SIG-M5 (cell line): ENCODE measurements around the gene GCNT2.
"Not testable (repeated sequence)": the region's sequence is repeated elsewhere in the genome, so short reads cannot be mapped to it uniquely, and the experiment has no call there.

Source experiments
- DNase-seq: peaks from one replicate; lab custom pipeline; 2025; lab: John Stamatoyannopoulos, UW

GCNT2 gene

GRCh38 chr6:10514049-10514780, 6.9 kb upstream of the GCNT2 start:
- no peak for DNase-seq

- DNase-seq, result no peak
Observed at GRCh38 chr6:10516953-10517352, 4.2 kb upstream of the GCNT2 start.

- DNase-seq, result no peak
Observed at GRCh38 chr6:10518557-10519407, 2.4 kb upstream of the GCNT2 start.

- not testable (repeated sequence) for DNase-seq
Observed at GRCh38 chr6:10519408-10519697, 1.8 kb upstream of the GCNT2 start.

- no peak for DNase-seq
Observed at GRCh38 chr6:10520468-10520867, 683 bp upstream of the GCNT2 start.

- no peak for DNase-seq
Observed at GRCh38 chr6:10522929-10523573, 1.9 kb downstream of the GCNT2 start.

- no peak for DNase-seq
Observed at GRCh38 chr6:10526156-10526555, 5.0 kb downstream of the GCNT2 start.

- DNase-seq, result no peak
Observed at GRCh38 chr6:10528158-10528981, 7.2 kb downstream of the GCNT2 start.

- DNase-seq, result no peak
Observed at GRCh38 chr6:10529231-10529801, 8.2 kb downstream of the GCNT2 start.

- DNase-seq, result not testable (repeated sequence)
Observed at GRCh38 chr6:10529828-10530374, 8.8 kb downstream of the GCNT2 start.

- no peak for DNase-seq
Observed at GRCh38 chr6:10531503-10531902, 10.4 kb downstream of the GCNT2 start.

- no peak for DNase-seq
Observed at GRCh38 chr6:10531942-10532341, 10.8 kb downstream of the GCNT2 start.

- DNase-seq, result no peak
Observed at GRCh38 chr6:10532392-10532791, 11.2 kb downstream of the GCNT2 start.

- DNase-seq, result no peak
Observed at GRCh38 chr6:10534419-10534762, 13.2 kb downstream of the GCNT2 start.

GRCh38 chr6:10535193-10535592, 14.0 kb downstream of the GCNT2 start:
- no peak for DNase-seq

GRCh38 chr6:10537726-10538125, 16.6 kb downstream of the GCNT2 start:
- no peak for DNase-seq

GRCh38 chr6:10540073-10540746, 19.1 kb downstream of the GCNT2 start:
- DNase-seq, result no peak

- DNase-seq, result no peak
Observed at GRCh38 chr6:10541591-10541990, 20.4 kb downstream of the GCNT2 start.

GRCh38 chr6:10542213-10542612, 21.1 kb downstream of the GCNT2 start:
- no peak for DNase-seq

- no peak for DNase-seq
Observed at GRCh38 chr6:10543488-10543887, 22.3 kb downstream of the GCNT2 start.

GRCh38 chr6:10545482-10545881, 24.3 kb downstream of the GCNT2 start:
- no peak for DNase-seq
